GM20000 (cell line): Measurements from ENCODE around the gene HOXA13.

Source experiments
- DNase-seq: peaks from one replicate; pipeline ENCODE4 v3.0.0; 2012; ENCODE audit warnings: low spot score
- CTCF ChIP-seq: IDR thresholded peaks from 2 replicates; pipeline ENCODE4 v1.5.1; 2012; ENCODE audit warnings: mild to moderate bottlenecking, control low read depth; ENCODE audit errors: extremely low read depth, missing control alignments

Gene HOXA13

GRCh38 chr7:27145165-27145913 is 54.6 kb downstream of the HOXA13 start:
- TF ChIP-seq CTCF: no peak
- DNase-seq: no peak

GRCh38 chr7:27144781-27145164 is 55.1 kb downstream of the HOXA13 start:
- no peak for DNase-seq
- no peak for TF ChIP-seq CTCF
